CD4-positive, alpha-beta T cell treated with Interleukin-10 for 1 hour (primary cell): ENCODE measurements around the gene EMX1.

Source experiments
- DNase-seq: peaks from one replicate; pipeline ENCODE4 v3.0.0-alpha.2; 2020

Gene EMX1

DNA sequence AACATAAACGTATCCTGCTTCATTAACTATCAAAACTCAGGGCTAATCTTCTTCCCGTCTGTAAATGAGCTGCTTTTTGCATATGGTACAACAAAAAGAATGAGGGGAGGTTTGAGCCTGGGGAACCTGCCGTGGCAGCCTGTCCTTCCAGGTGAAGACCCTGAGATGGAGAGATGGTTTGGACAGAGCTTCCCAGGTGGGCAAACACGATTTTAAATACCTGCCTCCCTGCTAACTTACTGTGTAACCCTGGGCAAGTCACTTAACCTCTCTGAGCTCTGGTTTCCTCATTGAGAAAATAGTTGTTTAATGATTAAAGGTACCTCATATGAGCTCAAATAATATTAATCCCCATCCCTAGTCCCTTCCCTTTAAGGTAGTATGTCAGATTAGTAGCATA is 9.0 kb downstream of the EMX1 start:
- no peak for DNase-seq

DNA sequence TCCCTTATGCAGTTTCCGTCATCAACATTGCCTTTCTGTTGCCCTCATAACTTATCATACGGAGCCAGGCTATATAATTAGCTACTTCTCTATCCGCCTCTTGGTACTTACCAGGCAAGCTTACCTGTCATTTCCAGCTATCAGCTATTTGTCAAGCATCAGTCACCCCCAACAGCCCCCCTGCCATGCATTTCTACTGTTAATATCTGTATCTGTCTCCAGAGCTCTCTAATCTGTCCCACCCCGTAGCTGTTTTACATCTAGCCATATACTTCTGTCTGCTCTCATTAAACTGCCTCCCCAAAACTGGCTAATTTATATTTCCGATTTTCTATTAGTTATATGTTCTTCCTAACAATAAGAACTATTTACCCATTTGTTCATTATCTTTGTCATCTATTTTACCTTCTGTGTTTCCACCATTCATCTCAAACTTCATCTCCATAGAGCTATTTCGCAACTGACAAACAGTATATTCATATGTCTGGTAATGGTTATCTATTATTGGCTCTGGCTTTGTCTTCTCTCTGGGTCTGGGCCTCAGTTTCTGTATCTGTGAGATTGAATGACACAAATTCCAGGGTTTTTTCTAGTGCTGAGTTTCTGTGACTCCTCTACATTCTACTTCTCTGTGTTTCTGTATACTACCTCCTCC is 9.6 kb downstream of the EMX1 start:
- no peak for DNase-seq

DNA sequence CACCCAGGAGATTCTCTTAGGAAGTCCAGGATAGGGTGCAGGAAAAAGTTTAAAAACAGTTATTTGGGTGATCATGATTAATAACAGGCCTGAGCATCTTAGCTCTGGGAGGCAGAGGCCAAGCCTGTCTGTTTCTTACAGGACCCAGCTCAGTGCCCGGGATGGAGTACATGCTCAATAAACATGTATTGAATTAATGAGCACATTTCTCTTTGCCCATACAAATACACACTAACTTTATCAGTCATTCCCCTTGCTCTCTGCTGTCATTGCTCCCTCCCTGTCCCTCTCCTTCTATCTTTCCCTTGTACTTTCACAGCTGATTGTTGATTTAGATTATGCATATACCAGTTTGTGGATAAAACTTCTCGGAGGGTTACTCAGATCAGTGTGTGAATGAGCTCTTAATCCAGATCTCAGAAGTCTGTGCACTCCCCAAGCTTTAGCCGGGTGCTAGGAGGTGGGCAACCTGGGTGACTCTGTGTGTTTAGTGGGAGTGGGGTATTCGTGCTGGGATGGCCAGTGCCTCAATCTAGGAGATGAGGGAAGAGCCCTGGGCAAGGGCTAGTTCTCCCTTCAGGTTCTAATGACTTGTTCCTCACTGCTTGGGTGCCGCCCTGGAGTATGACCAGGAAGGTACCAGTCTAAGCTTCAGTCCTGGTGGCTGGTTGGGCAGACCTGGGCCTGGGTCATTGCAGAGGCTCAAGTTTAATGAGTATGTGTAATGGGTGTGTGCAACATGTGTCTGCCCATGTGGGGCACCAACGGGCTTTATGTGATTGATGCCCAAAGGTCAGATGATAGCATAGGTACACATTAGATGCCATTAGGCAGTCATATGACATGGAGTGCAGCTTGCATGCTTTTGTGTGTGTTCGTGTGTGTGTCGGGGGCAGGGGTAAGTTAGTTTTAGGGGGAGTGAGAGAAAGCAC is 10.6 kb downstream of the EMX1 start:
- DNase-seq = no peak

DNA sequence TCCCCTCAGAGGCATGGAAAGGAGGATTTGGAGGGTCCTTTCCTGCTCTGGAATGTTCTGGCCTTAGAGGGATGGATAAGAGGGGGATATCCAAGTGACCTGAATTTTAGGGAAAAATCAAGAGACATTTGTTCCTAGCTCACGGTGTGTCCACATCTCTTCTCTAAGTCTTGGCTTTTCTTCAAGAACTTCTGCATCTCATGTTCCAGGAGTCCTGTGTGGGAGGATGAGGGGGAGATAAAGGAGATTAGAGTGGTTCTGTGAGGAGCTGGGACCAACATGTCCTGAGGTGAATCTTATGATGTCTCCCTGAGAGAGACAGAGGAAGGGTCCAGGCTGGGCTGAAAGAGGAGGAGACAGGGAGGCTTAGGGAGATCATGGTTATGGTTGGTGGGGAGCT is 11.7 kb downstream of the EMX1 start:
- no peak for DNase-seq

DNA sequence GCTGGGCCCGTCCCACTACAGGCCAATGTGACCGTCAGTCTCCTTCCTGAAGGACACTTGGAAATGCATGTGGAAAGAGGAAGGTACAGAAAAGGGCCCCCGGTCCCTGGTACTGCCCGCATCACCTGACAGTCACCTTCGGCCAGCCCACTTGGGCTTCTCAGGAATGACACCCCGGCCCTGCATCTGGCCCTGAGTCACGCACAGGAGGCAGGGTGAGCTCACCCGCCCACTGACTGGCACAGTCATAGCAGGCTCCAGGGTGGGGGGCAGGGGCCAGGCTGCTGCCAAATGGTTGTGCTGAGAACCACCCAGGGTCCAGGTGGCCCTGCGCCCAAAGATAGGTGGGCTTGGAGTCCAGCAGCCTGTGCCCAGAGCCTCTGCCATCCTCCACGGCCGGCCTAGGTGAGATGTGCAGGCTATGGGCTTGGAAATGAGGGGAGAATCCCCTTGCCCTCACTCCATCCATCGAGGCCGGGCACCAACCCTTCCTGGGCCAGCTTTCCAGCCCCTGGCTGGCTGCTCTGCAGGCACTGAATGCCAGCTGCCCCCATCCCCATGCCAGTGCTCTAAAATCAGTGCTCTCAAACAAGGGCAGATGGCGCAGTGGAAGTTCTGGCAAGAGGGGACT is 14.1 kb downstream of the EMX1 start:
- DNase-seq = no peak

DNA sequence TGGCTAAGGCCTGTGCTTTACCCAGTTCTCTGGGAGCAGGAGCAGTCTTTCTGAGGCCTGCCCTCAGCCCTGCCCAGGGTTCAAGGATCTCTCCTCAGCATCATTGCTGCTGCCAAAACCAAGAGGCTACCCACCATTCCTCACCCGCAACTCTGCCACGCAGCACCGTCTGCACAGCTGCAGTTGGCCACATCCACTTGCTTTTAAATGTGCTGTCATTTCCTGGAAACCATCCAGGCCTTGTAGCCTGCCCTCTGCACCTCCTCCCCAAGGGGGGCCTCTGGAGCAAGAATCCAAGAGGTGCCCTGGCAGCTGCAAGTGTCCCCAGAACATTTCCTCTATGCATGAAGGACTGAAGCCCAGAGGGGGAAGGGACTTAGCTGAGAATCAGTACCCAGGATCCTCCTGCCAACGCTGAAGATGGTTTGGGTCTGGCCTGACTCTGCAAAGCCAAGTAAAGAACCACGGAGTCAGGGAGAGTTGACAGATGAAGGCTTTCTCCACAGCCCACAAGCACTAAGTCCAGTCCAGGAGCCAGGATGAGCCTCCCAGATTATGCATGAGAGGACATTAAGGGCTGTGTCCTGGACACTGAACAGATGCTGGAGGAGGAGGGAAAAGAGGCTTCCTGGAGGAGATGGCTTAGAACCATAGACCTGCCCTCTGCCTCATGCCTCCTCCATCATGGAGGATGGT is 14.9 kb downstream of the EMX1 start:
- DNase-seq = no peak

DNA sequence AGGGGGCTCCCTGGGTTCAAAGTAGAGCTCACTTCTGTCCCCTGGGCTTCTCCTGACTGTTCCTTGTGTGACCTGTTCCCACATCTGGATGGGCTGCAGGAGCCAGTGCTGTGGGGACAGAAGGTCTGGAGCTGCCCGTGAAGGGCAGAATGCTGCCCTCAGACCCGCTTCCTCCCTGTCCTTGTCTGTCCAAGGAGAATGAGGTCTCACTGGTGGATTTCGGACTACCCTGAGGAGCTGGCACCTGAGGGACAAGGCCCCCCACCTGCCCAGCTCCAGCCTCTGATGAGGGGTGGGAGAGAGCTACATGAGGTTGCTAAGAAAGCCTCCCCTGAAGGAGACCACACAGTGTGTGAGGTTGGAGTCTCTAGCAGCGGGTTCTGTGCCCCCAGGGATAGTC is 15.5 kb downstream of the EMX1 start:
- no peak for DNase-seq

DNA sequence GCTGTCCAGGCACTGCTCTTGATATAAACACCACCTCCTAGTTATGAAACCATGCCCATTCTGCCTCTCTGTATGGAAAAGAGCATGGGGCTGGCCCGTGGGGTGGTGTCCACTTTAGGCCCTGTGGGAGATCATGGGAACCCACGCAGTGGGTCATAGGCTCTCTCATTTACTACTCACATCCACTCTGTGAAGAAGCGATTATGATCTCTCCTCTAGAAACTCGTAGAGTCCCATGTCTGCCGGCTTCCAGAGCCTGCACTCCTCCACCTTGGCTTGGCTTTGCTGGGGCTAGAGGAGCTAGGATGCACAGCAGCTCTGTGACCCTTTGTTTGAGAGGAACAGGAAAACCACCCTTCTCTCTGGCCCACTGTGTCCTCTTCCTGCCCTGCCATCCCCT is 15.9 kb downstream of the EMX1 start:
- no peak for DNase-seq

DNA sequence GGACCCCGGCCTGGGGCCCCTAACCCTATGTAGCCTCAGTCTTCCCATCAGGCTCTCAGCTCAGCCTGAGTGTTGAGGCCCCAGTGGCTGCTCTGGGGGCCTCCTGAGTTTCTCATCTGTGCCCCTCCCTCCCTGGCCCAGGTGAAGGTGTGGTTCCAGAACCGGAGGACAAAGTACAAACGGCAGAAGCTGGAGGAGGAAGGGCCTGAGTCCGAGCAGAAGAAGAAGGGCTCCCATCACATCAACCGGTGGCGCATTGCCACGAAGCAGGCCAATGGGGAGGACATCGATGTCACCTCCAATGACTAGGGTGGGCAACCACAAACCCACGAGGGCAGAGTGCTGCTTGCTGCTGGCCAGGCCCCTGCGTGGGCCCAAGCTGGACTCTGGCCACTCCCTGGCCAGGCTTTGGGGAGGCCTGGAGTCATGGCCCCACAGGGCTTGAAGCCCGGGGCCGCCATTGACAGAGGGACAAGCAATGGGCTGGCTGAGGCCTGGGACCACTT is 16.4 kb downstream of the EMX1 start:
- DNase-seq = no peak

DNA sequence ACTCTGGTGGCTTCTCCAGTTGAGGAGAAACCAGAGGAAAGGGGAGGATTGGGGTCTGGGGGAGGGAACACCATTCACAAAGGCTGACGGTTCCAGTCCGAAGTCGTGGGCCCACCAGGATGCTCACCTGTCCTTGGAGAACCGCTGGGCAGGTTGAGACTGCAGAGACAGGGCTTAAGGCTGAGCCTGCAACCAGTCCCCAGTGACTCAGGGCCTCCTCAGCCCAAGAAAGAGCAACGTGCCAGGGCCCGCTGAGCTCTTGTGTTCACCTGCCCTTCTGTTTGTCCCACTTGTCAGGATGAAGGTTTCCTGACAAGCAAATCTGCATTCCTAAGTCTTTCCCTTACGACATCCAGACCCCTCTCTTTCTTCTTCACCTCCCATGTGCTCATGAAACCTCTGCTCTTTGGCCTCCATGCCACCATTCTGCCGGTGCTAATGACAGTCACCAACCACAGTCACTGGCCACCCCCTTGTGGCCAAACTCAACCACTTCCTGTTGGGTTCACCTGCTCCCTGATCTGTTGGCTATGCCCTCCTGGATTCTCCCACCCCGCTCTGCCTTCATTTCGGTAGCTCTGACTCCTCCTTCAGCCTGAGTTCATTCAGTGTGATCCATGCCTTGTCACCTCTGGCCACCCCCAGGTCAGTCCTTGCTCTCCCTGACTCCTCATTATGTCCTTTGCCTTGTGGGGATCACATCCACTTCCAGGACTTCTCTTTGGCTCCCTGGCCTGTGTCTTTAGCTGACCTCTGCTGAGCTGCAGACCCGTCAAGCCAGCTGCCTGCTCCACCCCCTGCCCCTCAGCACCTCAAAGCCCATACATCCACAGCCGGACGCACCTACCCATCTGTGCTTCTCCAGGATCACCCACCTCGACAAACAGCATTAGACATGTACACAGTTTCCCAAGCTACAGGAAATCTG is 17.6 kb downstream of the EMX1 start:
- DNase-seq = no peak

DNA sequence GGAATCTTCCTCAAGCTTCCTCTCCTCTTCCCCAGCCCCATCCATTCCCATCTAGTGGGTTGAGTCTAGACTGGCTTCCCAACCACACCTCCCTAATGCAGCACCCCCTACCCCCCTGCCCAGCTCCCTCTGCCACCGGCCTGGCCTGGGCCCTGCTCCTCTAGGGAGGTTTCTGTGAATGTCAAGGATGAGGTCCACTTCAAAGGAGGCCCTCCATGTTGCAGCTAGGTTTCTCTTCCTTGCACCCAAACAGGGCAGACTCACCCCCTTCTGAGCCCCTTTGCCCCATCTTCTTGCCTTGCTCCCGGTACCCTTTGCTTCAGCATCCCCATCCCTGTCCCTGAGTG is 18.3 kb downstream of the EMX1 start:
- DNase-seq = no peak

DNA sequence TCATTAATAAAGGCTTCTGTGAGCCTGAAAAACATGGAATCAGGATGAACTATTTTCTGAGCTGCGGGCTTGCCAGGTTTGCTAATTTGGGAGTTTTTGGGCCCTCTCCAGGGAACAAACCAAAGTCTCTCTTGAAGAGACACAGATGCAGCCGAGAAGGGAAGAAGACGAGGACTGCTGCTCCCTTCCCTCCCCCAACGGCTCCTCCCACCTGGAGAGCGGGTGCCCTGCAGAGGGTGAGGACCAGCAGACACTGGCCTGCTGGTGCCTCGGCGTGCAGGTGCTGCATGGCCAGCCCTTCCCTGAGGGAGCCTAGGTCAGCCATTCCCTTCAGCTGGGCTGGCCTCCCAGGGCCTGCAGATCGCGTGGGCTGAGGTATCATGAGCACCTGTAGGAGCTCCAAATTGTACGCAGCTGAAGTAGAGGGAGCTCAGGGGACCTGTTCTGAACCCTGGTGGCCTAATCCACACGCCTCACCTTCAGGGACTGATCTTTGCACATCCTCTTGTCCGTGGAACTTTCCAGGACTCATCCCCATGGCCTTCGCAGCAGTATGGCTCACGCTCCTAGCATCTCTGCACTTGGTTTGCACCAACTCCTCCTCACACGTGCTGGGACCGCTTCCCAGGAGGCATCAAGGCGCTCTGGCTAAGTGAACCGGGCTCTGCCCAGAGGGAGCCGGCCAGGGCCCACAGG is 19.5 kb downstream of the EMX1 start:
- no peak for DNase-seq

DNA sequence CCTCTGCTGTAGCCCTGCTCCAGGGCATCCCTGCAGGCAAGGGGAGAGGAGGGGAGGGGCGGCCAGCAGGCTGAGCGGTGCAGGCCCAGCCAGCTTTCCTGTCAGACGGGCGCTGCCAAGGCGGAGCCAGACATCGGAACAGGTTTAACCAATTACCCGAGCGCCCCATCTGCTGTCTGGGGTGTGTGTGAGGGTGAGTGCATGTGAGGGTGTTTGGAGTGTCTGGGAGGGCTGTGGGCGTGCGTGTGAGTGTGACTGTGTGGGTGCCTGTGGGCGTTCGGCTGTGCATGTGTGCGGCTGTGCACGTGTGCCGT is 20.0 kb downstream of the EMX1 start:
- no peak for DNase-seq

DNA sequence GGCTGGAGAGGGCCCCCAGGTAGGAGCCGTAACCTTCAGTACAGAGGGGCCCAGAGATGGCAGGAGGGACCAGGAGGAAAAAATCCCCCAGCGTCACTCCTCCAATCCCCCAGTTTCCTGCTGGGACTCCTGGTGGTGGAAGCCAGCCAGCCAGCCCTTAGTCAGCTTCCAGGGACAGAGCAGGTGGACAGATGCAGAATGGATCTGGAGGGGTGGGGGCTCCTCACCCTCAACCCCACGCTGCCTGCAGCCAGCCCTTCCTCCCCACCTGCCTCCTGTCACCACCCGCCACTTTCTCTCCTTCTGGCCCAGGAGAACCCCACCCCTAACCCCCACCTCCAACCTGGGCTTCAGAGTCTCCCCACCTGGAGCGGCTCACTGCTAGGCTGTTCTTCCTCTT is 21.1 kb downstream of the EMX1 start:
- no peak for DNase-seq

DNA sequence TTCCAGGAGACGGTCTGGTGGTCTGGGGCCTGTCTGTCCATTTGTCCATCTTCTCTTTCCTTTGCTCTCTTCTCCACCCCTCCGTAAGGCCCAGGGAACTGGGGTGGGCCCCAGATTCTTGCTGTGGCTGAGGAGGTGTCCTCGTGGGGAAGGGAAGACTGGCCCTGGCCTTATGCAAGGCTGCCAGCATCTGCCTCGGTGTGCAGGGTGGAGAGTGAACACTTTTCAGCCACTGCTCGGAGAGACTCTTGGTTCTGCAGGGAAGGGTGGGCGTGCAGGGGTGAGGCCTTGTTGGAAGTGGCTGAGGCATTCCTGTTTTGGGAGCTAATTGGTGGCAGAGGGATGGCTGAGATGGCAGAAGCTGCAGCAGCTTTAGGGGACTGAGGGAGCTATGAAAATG is 23.0 kb downstream of the EMX1 start:
- DNase-seq = no peak

DNA sequence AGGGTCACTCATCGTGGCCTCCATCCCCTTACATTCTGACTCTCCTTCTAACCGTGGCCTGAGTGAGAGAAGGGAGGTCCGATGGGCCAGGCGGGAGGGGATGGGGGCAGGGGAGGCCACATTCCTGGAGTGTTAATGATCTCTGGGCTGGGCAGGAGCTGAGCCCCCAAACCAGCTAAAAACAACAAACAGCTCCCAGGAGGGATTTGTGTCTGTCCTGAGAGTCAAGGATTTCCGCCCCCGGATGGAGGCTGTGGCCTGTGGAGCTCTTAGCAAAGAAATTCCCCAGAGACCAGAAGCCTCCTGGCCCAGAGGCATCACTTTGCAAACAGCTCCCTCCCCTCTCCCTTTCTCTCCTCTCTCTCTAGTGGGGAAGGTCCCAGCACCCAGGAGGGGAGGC is 23.5 kb downstream of the EMX1 start:
- DNase-seq = no peak

DNA sequence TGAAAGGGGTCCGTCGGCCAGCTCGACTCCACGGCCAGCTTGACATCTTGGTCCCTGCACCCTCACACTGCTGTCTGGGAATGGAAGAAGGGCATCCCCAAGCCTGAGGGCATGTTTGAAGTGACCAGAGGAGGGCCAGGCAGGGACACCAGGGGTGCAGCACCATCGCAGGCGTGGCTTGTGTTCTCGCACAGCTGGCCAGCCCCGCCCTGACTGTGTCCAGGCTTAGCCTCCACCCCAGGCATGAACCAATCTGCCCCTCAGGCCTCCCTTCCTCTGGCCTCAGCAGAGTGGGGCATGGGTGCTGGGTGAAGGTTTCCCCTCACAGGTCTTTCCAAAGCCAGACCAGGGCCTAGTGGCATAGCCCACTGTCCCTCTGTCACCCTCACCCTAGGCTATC is 25.0 kb downstream of the EMX1 start:
- no peak for DNase-seq

DNA sequence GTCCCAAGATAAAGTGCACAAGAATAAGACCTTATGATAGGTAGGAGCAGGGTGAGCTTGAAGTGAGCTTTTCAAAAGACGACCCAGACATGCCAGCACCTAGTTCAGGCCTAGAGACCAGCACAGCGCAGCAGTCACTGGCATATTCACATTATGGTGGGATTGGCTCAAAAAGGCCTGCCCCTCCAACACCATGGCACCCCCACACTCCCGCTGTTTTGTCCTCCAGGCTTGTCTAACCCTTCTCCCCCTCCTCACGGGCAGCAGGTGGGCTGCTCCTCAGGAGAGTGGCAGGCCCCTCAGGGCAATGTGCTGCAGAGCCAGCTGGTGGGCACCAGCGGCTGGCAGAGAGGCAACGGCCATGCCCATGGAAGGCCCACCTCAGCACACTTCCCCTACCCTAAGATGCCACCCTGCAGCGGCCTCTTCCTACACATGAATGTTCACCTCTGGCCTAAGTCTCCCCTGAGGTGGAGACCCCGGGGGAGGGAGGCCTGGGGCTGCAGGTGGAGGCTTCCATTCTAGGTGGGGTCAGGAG is 25.6 kb downstream of the EMX1 start:
- no peak for DNase-seq

DNA sequence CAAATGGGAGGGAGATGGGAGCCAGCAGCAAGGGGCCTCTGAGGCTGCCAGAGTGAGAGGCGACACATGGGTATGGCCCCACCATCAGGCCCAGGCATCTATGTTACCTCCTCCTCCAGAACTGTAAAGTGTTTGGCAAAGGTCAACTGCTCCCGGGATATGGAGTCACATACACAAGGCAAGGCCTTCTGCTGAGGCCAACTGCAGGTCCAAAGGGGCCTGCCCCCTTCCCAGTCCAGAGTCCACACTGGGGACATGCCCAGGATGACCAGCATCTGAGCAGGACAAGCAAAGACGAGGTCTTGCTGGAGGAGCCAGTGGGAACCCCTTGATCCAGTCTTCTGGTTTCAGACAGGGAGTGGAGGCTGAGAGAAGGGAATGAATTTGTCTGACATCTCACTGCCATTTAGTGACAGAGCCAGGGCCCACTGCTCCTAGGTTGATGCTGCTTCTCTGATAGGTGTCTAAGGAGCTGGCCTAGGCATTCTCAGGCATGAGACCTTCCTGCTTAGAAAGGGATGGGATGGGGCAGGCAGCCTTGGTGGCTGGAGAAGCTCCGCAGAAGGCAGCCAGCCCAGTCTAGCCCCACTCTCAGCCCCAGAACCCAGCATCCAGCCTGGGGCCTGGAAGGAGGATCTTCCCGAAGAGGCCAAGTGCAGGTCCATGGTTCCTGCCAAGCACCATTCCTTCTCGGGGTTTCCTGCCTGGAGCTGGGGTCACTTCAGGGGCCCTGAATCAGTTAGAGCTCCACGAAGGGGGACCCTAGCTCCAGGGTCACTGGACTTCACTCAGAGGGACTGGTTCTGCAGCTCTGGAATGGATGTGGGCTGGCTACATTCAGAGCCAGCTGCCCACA is 26.4 kb downstream of the EMX1 start:
- DNase-seq = no peak

DNA sequence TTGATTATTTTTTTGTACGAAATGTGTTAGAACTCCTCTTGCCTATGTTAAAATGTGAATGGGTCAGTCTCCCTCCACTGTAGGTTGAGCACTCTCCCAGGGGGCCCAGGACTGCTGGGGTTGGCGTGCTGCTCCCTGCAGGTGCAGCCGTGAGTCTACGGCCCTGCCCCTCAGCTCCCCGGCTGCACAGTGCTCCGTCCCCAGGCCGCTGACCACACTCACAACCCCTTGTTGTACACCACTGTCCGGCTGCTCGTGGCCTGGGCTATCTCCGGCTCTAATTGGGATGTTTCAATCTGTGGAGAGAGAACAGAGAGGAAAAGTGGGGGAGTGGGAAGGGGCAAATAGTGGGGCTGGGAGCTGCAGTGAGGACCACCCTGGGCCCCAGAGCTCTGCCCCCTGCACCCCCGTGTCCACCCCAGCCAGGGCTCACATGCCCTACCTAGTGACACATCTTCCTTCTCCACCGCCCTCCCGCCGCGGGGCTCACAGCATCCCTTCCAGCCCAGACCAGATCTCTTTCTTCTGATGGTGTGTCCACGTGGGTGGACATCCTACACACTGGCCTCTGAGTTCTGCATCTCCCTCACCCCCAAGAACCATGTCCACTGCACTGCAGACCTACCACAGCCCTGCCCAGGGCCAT is 27.6 kb downstream of the EMX1 start:
- no peak for DNase-seq
